Testis (tissue), 3 donors: ENCODE results near the gene DHRS2. TPM values are rescaled to one million over a fixed set of nuclear protein-coding genes. Genes with fewer than 3 reads are reported as not detected.
"Not testable (repeated sequence)": the region's sequence is repeated elsewhere in the genome, so short reads cannot be mapped to it uniquely, and the experiment has no call there.

Experiments
- DNase-seq: peaks from one replicate; pipeline ENCODE4 v3.0.0-alpha.2; 2019
- H3K27ac ChIP-seq, 2 donors: fragments of 200-600 bp; sonication (generic); one replicate each; pipeline ENCODE4 v1.5.1; 2019
- H3K27me3 ChIP-seq: fragments of 200-600 bp; sonication (generic); one replicate; pipeline ENCODE4 v1.5.1; 2019
- H3K36me3 ChIP-seq: fragments of 200-600 bp; sonication (generic); one replicate; pipeline ENCODE4 v1.5.1; 2017; ENCODE audit warnings: low read depth; ENCODE audit errors: missing control alignments
- H3K4me1 ChIP-seq: fragments of 200-600 bp; sonication (generic); one replicate; pipeline ENCODE4 v1.5.1; 2019
- H3K4me3 ChIP-seq, 2 donors: fragments of 200-600 bp; sonication (generic); one replicate each; pipeline ENCODE4 v1.5.1; 2017 to 2019
- H3K9me3 ChIP-seq: fragments of 200-600 bp; sonication (generic); one replicate; pipeline ENCODE4 v1.5.1; 2017
- POLR2A ChIP-seq: fragments of 450-650 bp; IDR thresholded peaks from one replicate; pipeline ENCODE4 v1.6.1; 2017; ENCODE audit warnings: antibody characterized with exemption, mild to moderate bottlenecking, moderate library complexity
- WGBS, 2 donors: methylation state at CpG; one replicate each; pipeline ENCODE4 v1.1.5; 2018; 5-methylcytosine and 5-hydroxymethylcytosine counted together
- intact Hi-C: fragments of 100-400 bp; cut with DNase I; formaldehyde crosslinking; loops from one replicate; pipeline ENCODE4 v1.15.1; 2023; ENCODE audit warnings: low total_unique reads
- polyA plus RNA-seq: library from polyadenylated mRNA; stranded (reverse); fragments of 350-450 nt; fragmentation: Illumina TruSeq; extraction: RNeasy Lipid Tissue Mini Kit (QIAGEN cat#74804); gene quantifications from one replicate; pipeline ENCODE4 v1.2.3, GENCODE V29; 2014; ENCODE audit warnings: low read depth, low replicate concordance; ENCODE audit not compliant: insufficient read depth
- total RNA-seq, 2 donors: library from RNA; depleted of rRNA; stranded (reverse); fragments of >200 nt; gene quantifications; one replicate each; pipeline ENCODE4 v1.2.3, GENCODE V29; 2016
- TF ChIP-seq, protein P1 (sequence below), 3 experiments: fragments of 450-650 bp in 2 of 3; fragments of 200-600 bp in 1 of 3; sonication (generic) in 1 of 3; IDR thresholded peaks; one replicate each; pipeline ENCODE4 v1.5.1; 2016 to 2019; ENCODE audit warnings: antibody characterized with exemption in 3 of 3, mild to moderate bottlenecking in 2 of 3, moderate library complexity in 1 of 3

DHRS2 gene
- total and polyA plus RNA-seq, 3 donors from 2014 or later: 3.3 to 6.1 (median 4.1) TPM

DNA sequence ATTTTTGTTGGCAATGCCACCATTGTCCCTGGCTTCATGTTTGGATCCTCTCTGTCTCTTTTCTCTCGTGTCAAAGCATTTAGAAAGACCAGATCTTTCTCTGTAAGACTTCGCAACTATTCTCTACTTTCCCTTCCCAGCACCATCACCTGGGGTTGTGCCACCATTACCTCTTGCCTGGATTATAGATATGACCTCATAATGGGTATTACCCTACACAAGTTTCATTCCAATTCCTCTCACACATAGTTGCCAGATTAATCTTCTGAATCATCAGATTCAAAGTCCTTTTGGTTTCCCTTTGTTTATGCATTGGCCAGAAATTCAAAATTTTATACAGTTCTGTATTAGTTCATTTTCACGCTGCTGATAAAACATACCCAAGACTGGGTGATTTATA, 27.2 kb upstream of the DHRS2 start:
- TF ChIP-seq, protein P1, sequence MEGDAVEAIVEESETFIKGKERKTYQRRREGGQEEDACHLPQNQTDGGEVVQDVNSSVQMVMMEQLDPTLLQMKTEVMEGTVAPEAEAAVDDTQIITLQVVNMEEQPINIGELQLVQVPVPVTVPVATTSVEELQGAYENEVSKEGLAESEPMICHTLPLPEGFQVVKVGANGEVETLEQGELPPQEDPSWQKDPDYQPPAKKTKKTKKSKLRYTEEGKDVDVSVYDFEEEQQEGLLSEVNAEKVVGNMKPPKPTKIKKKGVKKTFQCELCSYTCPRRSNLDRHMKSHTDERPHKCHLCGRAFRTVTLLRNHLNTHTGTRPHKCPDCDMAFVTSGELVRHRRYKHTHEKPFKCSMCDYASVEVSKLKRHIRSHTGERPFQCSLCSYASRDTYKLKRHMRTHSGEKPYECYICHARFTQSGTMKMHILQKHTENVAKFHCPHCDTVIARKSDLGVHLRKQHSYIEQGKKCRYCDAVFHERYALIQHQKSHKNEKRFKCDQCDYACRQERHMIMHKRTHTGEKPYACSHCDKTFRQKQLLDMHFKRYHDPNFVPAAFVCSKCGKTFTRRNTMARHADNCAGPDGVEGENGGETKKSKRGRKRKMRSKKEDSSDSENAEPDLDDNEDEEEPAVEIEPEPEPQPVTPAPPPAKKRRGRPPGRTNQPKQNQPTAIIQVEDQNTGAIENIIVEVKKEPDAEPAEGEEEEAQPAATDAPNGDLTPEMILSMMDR (IDR thresholded peaks at IDR 0.05): no peak
- no peak for TF ChIP-seq POLR2A
- no peaks in the 10 kb centered on the region for H3K36me3 ChIP-seq
- H3K27ac ChIP-seq: no peak overlapping the region
- WGBS, 2 donors: 91 to 98% methylated on average over 3 of the region's 3 CpGs
- no peaks in the 10 kb centered on the region for H3K4me1 ChIP-seq
- no peak overlapping the region for H3K4me3 ChIP-seq
- DNase-seq: no peak
- intact Hi-C loops: no loop called here
- no peaks in the 10 kb centered on the region for H3K27me3 ChIP-seq
- no peaks in the 10 kb centered on the region for H3K9me3 ChIP-seq

DNA sequence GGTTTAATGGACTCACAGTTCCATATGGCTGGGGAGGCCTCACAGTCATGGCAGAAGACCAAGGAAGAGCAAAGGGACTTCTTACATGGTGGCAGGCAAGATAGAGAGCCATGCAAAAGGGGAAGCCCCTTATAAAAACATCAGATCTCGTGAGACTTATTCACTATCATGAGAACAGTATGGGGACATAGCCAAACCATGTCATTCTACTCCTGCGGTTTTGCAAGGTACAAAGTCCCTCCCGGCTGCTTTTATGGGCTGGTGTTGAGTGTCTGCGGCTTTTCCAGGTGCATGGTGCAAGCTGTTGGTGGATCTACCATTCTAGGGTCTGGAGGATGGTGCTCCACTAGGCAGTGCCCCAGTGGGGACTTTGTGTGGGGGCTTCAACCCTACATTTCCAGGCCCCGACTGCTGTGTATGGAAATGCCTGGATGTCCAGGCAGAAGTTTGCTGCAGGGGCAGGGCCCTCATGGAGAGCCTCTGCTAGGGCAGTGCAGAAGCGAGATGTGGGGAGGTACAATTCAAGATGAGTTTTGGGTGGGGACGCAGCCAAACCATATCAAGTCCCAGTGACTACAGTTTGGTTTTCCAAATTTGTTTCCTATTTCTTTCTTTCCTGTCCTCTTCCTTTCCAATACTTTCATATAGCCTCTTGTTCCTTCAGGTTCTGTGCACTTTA, 26.6 kb upstream of the DHRS2 start:
- H3K36me3 ChIP-seq, H3K27ac ChIP-seq, H3K4me1 ChIP-seq, DNase-seq, intact Hi-C loops, H3K4me3 ChIP-seq, H3K9me3 ChIP-seq, H3K27me3 ChIP-seq: not testable (repeated sequence)
- 60 to 64% methylated on average over 7 of the region's 7 CpGs for WGBS, 2 donors

DNA sequence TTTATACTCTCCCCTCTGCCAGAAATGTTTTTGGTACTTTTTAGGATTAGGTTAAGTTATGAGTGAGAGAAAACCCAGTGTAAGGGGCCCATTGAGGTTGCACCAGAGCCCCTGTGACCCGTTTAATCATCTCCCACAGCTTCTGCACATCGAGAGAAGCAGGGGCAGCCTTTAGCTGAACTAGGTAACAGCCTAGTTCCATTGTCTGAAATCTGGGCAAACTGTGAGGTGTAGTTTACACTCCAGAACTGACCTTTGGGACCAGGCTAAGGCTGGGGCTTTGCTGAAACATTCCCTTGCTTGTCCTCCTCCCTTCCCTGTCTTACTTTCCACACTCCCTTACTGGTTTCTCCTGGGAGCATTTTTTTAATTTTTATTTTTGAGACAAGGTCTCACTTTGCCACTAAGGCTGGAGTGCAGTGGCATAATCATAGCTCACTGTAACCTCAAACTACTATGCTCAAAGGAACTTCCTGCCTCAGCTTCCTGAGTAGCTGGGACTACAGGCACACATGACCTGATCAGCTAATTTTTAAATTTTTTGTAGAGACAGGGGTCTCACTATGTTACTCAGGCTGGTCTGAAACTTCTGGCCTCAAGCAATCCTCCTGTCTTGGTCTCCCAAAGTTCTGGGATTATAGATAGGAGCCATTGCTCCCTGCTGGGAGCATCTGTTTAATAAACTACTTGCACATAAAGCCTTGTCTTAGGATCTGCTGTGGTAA, 25.9 kb upstream of the DHRS2 start:
- Histone ChIP-seq H3K27me3 (no peaks in the 10 kb centered on the region), H3K36me3 (no peaks in the 10 kb centered on the region), H3K4me1 (no peaks in the 10 kb centered on the region), H3K27ac (no peak overlapping the region), H3K4me3 (no peak overlapping the region), H3K9me3 (no peaks in the 10 kb centered on the region)
- 82 to 87% methylated on average over 2 of the region's 2 CpGs for WGBS, 2 donors
- TF ChIP-seq, protein P1 (IDR thresholded peaks at IDR 0.05): no peak
- TF ChIP-seq POLR2A: no peak
- DNase-seq: no peak
- intact Hi-C loops: no loop called here

DNA sequence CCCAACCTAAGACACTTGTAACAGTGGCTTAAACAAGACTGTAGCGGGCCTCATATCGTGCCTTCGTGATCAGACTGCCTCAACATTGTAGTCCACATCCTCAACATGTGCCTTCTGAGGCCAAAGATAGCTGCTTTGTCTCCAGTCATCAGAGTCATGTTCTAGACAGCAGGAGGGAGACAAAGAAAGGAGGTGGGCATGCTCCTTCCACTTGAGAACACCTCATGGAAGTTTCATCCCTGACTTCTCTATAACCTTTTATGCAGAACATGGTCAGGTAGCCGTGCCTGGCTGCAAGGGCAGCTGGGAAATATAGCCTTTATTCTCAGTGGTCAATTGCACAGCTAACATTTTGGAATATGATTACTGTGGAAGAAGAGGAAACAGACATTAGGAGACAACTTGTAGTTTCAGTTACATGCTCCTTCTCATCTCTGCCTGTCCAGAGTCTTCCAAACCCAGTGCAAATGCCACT, 25.3 kb upstream of the DHRS2 start:
- Histone ChIP-seq H3K27me3 (no peaks in the 10 kb centered on the region), H3K9me3 (no peaks in the 10 kb centered on the region), H3K36me3 (no peaks in the 10 kb centered on the region), H3K4me1 (no peaks in the 10 kb centered on the region), H3K4me3 (no peak overlapping the region), H3K27ac (no peak overlapping the region)
- TF ChIP-seq, protein P1 (IDR thresholded peaks at IDR 0.05): no peak
- TF ChIP-seq POLR2A: no peak
- DNase-seq: no peak
- WGBS, 2 donors: 62 to 68% methylated on average over 4 of the region's 4 CpGs
- intact Hi-C loops: no loop called here

DNA sequence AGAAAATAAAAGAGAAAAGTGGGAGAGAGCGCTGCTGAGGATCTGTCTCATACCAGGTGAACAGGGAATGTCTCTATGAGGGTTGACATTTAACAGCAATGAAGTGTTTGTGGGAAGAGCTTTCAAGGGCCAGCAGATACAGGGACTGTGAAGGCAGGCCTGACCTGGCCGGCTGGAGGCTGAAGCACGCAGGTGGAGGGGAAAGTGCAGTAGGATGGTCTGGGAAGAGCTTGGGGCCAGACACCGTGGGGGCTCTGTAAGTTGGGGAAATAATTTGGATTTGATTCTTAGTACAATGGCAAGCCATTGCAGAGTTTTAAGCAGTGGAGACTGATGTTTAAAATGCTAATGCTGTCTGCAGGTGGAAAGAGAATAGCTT, 23.8 kb upstream of the DHRS2 start:
- Histone ChIP-seq H3K27me3 (no peaks in the 10 kb centered on the region), H3K9me3 (no peaks in the 10 kb centered on the region), H3K4me3 (no peak overlapping the region), H3K36me3 (no peaks in the 10 kb centered on the region), H3K27ac (no peak overlapping the region), H3K4me1 (no peaks in the 10 kb centered on the region)
- no peak for DNase-seq
- intact Hi-C loops: no loop called here
- WGBS, 2 donors: 80 to 82% methylated on average over 4 of the region's 4 CpGs
- TF ChIP-seq, protein P1 (IDR thresholded peaks at IDR 0.05): no peak
- no peak for TF ChIP-seq POLR2A
